Calu3 (cell line): ENCODE data around the gene ID3. TPM values are rescaled to one million over a fixed set of nuclear protein-coding genes. Genes with fewer than 3 reads are reported as not detected.

Experiments
- BruUV-seq: library from RNA; stranded (reverse); fragments of 400-500 nt; replicated peaks from 2 replicates; lab custom pipeline; 2021; lab: Mats Ljungman, UMichigan
- CTCF ChIA-PET: fragments of 300-600 bp; sonication (Branson Sonifier 250); formaldehyde crosslinking; loops from one replicate; lab custom pipeline; 2022; ENCODE audit warnings: antibody characterized with exemption; lab: Charles Lee
- DNase-seq: peaks from one replicate; pipeline ENCODE4 v3.0.0; 2022
- H3K27ac Mint-ChIP-seq: one replicate; pipeline ENCODE4 v1.8.0; 2022; ENCODE audit warnings: mixed read lengths; ENCODE audit not compliant: unreplicated experiment
- H3K27me3 Mint-ChIP-seq: one replicate; pipeline ENCODE4 v1.8.0; 2022; ENCODE audit warnings: mixed read lengths; ENCODE audit not compliant: unreplicated experiment
- H3K36me3 Mint-ChIP-seq: one replicate; pipeline ENCODE4 v1.8.0; 2022; ENCODE audit warnings: mild to moderate bottlenecking, moderate library complexity, mixed read lengths; ENCODE audit not compliant: insufficient read depth, unreplicated experiment
- H3K4me1 Mint-ChIP-seq: one replicate; pipeline ENCODE4 v1.8.0; 2022; ENCODE audit warnings: mild to moderate bottlenecking, low read depth, mixed read lengths; ENCODE audit not compliant: unreplicated experiment
- H3K4me3 Mint-ChIP-seq: one replicate; pipeline ENCODE4 v1.8.0; 2022; ENCODE audit warnings: mild to moderate bottlenecking, low read depth, moderate library complexity, mixed read lengths; ENCODE audit not compliant: unreplicated experiment
- H3K9me3 Mint-ChIP-seq: one replicate; pipeline ENCODE4 v1.8.0; 2022; ENCODE audit warnings: low read depth, mixed read lengths; ENCODE audit not compliant: unreplicated experiment
- intact Hi-C: fragments of 100-400 bp; cut with micrococcal nuclease; formaldehyde crosslinking; loops from one replicate; pipeline ENCODE4 v1.10.0; 2022; ENCODE audit not compliant: unreplicated experiment
- total RNA-seq: library from RNA; stranded (reverse); gene quantifications from 2 replicates; pipeline ENCODE4 v1.2.3, GENCODE V29; 2022
- TF ChIP-seq, protein P1 (sequence below): fragments of 200-600 bp; IDR thresholded peaks from one replicate; pipeline ENCODE4 v1.8.0; 2022; ENCODE audit warnings: antibody characterized with exemption; ENCODE audit not compliant: unreplicated experiment

ID3 gene
- total RNA-seq, 1 experiment from 2014 or later, result 25.2 TPM

DNA sequence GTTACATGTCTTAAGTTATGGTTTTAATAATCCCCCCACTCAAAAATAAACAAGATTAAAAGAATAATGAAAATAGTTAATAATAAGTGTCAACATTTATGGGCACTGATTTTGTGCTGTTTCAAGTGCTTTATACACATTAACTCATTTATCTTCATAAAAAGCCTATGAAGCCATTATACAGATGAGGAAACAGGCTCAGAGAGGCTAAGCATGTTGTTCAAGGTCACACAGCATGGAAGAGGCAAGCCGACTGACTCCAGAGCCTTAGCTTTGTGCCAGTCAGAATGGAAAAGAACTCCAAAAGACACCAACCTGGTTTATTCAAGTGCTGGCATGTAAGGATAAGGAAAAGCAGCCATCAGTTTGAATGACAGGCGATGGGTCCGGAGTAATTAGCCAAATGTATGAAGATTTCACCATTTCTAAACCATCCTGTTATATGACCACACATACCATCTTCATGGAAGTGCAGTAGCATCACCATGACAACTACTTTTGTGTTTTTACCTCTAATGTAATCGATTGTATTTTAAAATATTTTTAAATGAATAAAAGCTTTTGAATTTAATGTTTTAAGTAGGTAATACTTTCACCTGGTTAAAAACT lies 14.4 kb upstream of the ID3 start:
- peaks cover 36% of the 10 kb centered on the region for H3K4me1 Mint-ChIP-seq
- CTCF ChIA-PET, result interaction anchor here (0.5 kb wide), 1 partner anchor 1518 kb away, joined by 4 read pairs; no protein-coding TSS in a partner anchor
- H3K4me3 Mint-ChIP-seq, result no peak overlapping the region

DNA sequence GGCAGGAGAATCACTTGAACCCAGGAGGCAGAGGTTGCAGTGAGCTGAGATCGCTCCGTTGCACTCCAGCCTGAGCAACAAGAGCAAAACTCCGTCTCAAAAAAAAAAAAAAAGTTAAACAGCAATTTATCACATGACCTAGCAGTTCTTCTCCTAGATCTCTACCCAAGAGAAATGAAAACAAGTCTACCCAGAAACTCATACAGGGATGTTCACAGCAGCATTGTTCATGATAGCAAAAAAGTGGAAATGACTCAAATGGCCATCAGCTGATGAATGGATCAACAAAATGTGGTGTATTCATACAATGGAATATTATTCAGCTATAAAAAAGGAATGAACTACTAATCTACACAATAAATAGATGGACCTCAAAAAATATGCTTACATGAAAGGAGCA lies 12.2 kb upstream of the ID3 start:
- Mint-ChIP-seq H3K27me3 (peaks cover 15% of the 10 kb centered on the region), H3K27ac (no peak overlapping the region), H3K36me3 (peaks cover 6% of the 10 kb centered on the region), H3K4me3 (no peak overlapping the region), H3K4me1 (peaks cover 25% of the 10 kb centered on the region), H3K9me3 (no peaks in the 10 kb centered on the region)
- BruUV-seq, result no TSS peak
- CTCF ChIA-PET, result no interaction called here
- DNase-seq, result no peak
- TF ChIP-seq, protein P1, sequence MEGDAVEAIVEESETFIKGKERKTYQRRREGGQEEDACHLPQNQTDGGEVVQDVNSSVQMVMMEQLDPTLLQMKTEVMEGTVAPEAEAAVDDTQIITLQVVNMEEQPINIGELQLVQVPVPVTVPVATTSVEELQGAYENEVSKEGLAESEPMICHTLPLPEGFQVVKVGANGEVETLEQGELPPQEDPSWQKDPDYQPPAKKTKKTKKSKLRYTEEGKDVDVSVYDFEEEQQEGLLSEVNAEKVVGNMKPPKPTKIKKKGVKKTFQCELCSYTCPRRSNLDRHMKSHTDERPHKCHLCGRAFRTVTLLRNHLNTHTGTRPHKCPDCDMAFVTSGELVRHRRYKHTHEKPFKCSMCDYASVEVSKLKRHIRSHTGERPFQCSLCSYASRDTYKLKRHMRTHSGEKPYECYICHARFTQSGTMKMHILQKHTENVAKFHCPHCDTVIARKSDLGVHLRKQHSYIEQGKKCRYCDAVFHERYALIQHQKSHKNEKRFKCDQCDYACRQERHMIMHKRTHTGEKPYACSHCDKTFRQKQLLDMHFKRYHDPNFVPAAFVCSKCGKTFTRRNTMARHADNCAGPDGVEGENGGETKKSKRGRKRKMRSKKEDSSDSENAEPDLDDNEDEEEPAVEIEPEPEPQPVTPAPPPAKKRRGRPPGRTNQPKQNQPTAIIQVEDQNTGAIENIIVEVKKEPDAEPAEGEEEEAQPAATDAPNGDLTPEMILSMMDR, result no peak
- intact Hi-C loops, result no loop called here

More for the DNA sequence above, 14.4 kb upstream of the ID3 start:
- no peaks in the 10 kb centered on the region for H3K9me3 Mint-ChIP-seq
- peaks cover 6% of the 10 kb centered on the region for H3K27me3 Mint-ChIP-seq
- H3K27ac Mint-ChIP-seq, result no peak overlapping the region
- H3K36me3 Mint-ChIP-seq, result peaks cover 1% of the 10 kb centered on the region
- no peak for DNase-seq
- TF ChIP-seq, protein P1, result no peak
- intact Hi-C loops, result no loop called here
- no TSS peak for BruUV-seq

DNA sequence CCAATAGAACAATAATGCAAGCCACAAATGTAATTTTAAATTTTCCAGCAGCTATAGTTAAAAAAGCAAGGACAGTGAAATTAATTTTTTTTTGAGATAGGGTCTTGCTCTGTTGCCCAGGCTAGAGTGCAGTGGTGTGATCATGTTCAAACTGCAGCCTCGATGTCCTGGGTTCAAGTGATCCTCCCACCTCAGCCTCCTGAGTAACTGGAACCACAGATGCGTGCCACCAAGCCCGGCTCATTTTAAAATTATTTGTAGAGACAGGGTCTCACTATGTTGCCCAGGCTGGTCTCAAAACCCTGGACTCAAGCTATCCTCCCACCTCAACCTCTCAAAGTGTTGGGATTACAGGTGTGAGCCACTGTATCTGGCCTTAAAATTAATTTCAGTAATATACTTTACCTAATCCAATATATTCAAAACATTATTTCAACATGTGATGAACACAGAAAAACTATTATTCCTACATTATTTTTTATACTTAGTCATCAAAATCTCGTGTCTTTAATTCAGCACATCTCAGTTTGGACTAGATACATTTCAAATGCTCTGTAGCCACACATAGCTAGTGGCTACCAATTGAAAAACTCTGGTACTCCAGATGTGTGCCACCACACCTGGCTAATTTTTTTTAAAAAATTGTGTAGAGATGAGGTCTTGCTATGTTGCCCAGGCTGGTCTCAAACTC lies 10.8 kb upstream of the ID3 start:
- no peak for DNase-seq
- Mint-ChIP-seq H3K36me3 (peaks cover 6% of the 10 kb centered on the region), H3K9me3 (no peaks in the 10 kb centered on the region), H3K27ac (no peak overlapping the region), H3K27me3 (peaks cover 15% of the 10 kb centered on the region), H3K4me3 (no peak overlapping the region), H3K4me1 (peaks cover 17% of the 10 kb centered on the region)
- intact Hi-C loops, result no loop called here
- TF ChIP-seq, protein P1, result no peak
- BruUV-seq, result no TSS peak
- CTCF ChIA-PET, result no interaction called here

DNA sequence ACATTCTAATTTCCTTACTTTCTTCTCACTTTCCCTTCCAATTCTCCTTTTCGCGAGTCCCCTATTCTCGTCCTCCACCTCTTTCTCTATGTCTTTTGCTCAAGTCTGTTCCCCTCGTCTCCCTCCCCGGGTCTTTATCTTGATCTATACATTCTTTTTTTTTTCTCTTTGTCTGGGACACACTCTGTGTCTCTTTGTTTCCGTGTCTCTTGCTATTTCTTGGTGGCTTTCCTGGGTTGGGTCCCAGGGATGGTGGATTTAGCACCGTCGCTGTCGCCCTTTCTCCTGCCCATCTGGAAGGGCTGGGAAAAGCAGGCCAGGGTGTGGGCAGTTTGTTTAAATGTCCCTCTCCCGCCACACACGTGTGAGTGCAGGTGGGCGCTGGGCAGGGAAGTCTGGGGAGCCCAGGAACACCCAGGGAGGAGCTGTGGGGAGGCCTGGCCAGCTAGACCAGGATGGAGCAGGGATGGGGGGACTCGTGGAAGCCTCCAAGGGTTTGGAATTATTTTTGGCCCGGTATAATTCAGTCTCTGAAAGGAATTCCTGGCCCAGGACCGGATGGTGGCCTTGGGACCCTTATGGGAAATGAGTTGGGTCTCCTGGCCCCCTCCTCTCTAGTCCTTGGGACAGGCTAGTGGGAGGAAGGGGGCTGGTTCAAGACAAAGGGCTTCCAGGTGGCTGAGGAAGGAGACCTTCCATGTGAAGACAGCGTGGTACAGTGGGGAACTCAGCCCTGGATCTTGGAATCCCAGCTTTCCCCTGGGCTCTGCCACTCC lies 9.5 kb upstream of the ID3 start:
- intact Hi-C loops, result no loop called here
- CTCF ChIA-PET, result no interaction called here

More for the DNA sequence above, 9.5 kb upstream of the ID3 start:
- TF ChIP-seq, protein P1, result no peak
- no peak for DNase-seq
- peaks cover 10% of the 10 kb centered on the region for H3K4me1 Mint-ChIP-seq
- H3K9me3 Mint-ChIP-seq, result no peaks in the 10 kb centered on the region
- peak overlapping the region; percentile 68 for H3K4me3 Mint-ChIP-seq
- BruUV-seq, result no TSS peak
- H3K27ac Mint-ChIP-seq, result peak overlapping the region; percentile 34
- H3K36me3 Mint-ChIP-seq, result peaks cover 6% of the 10 kb centered on the region
- H3K27me3 Mint-ChIP-seq, result peaks cover 15% of the 10 kb centered on the region
